ENCODE results near the gene PKM. TPM values are rescaled to one million over a fixed set of nuclear protein-coding genes. Genes with fewer than 3 reads are reported as not detected.

The PKM gene
- total and polyA plus RNA-seq, 9 of the 15 experiments (the other 6 are each of a cell fraction or from before 2014, with no cell fraction given), result 140 to 825 (median 383) TPM

DNA sequence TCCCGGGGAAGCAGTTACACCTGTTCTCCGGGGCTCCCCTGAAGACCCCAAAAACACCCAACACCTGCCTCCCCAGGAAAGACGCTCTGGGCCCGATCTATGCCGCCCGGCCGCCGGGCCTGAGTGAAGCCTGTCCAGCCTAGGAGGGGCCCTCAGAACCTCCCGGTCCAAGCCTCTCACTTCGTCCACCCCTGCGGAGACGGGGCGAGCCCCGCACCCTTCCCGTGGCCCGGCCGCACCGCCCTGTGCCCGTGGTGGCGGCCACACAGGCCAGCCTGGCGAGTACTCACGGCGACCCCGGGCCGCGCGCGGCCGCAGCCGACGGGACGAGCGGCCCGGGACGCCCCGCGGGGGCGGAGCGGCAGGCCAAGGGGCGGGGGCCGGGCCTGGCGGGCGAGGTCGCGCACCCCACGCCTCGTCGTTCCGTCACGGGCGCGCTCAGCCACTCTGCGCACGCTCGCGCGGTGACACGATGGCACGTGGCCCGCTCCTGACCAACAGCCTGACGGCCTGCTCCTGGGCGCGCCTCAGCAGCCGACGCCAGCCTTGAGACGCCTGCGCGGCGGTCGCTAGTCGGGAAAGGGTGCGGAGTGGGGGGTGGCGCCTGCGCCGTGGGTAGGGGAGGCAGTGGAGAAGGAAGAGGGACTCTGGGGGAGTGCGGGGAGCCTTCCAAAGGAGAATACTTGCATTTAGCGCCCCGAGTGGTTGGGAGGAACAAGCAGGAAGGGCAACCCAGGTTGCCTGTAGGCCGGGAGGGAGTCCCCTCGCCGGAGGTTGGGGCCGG lies 41.4 kb upstream of the PKM start, which contains the start of gene PARP6 (continued):
- TF ChIP-seq, protein P1, sequence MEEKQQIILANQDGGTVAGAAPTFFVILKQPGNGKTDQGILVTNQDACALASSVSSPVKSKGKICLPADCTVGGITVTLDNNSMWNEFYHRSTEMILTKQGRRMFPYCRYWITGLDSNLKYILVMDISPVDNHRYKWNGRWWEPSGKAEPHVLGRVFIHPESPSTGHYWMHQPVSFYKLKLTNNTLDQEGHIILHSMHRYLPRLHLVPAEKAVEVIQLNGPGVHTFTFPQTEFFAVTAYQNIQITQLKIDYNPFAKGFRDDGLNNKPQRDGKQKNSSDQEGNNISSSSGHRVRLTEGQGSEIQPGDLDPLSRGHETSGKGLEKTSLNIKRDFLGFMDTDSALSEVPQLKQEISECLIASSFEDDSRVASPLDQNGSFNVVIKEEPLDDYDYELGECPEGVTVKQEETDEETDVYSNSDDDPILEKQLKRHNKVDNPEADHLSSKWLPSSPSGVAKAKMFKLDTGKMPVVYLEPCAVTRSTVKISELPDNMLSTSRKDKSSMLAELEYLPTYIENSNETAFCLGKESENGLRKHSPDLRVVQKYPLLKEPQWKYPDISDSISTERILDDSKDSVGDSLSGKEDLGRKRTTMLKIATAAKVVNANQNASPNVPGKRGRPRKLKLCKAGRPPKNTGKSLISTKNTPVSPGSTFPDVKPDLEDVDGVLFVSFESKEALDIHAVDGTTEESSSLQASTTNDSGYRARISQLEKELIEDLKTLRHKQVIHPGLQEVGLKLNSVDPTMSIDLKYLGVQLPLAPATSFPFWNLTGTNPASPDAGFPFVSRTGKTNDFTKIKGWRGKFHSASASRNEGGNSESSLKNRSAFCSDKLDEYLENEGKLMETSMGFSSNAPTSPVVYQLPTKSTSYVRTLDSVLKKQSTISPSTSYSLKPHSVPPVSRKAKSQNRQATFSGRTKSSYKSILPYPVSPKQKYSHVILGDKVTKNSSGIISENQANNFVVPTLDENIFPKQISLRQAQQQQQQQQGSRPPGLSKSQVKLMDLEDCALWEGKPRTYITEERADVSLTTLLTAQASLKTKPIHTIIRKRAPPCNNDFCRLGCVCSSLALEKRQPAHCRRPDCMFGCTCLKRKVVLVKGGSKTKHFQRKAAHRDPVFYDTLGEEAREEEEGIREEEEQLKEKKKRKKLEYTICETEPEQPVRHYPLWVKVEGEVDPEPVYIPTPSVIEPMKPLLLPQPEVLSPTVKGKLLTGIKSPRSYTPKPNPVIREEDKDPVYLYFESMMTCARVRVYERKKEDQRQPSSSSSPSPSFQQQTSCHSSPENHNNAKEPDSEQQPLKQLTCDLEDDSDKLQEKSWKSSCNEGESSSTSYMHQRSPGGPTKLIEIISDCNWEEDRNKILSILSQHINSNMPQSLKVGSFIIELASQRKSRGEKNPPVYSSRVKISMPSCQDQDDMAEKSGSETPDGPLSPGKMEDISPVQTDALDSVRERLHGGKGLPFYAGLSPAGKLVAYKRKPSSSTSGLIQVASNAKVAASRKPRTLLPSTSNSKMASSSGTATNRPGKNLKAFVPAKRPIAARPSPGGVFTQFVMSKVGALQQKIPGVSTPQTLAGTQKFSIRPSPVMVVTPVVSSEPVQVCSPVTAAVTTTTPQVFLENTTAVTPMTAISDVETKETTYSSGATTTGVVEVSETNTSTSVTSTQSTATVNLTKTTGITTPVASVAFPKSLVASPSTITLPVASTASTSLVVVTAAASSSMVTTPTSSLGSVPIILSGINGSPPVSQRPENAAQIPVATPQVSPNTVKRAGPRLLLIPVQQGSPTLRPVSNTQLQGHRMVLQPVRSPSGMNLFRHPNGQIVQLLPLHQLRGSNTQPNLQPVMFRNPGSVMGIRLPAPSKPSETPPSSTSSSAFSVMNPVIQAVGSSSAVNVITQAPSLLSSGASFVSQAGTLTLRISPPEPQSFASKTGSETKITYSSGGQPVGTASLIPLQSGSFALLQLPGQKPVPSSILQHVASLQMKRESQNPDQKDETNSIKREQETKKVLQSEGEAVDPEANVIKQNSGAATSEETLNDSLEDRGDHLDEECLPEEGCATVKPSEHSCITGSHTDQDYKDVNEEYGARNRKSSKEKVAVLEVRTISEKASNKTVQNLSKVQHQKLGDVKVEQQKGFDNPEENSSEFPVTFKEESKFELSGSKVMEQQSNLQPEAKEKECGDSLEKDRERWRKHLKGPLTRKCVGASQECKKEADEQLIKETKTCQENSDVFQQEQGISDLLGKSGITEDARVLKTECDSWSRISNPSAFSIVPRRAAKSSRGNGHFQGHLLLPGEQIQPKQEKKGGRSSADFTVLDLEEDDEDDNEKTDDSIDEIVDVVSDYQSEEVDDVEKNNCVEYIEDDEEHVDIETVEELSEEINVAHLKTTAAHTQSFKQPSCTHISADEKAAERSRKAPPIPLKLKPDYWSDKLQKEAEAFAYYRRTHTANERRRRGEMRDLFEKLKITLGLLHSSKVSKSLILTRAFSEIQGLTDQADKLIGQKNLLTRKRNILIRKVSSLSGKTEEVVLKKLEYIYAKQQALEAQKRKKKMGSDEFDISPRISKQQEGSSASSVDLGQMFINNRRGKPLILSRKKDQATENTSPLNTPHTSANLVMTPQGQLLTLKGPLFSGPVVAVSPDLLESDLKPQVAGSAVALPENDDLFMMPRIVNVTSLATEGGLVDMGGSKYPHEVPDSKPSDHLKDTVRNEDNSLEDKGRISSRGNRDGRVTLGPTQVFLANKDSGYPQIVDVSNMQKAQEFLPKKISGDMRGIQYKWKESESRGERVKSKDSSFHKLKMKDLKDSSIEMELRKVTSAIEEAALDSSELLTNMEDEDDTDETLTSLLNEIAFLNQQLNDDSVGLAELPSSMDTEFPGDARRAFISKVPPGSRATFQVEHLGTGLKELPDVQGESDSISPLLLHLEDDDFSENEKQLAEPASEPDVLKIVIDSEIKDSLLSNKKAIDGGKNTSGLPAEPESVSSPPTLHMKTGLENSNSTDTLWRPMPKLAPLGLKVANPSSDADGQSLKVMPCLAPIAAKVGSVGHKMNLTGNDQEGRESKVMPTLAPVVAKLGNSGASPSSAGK (IDR thresholded peaks at IDR 0.05), result peak; percentile 97
- TF ChIP-seq, protein P2, sequence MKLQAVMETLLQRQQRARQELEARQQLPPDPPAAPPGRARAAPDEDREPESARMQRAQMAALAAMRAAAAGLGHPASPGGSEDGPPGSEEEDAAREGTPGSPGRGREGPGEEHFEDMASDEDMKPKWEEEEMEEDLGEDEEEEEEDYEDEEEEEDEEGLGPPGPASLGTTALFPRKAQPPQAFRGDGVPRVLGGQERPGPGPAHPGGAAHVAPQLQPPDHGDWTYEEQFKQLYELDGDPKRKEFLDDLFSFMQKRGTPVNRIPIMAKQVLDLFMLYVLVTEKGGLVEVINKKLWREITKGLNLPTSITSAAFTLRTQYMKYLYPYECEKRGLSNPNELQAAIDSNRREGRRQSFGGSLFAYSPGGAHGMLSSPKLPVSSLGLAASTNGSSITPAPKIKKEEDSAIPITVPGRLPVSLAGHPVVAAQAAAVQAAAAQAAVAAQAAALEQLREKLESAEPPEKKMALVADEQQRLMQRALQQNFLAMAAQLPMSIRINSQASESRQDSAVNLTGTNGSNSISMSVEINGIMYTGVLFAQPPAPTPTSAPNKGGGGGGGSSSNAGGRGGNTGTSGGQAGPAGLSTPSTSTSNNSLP (IDR thresholded peaks at IDR 0.05; ENCODE audit: borderline replicate concordance, low read depth, low read length), result no peak
- TF ChIP-seq, protein P3, sequence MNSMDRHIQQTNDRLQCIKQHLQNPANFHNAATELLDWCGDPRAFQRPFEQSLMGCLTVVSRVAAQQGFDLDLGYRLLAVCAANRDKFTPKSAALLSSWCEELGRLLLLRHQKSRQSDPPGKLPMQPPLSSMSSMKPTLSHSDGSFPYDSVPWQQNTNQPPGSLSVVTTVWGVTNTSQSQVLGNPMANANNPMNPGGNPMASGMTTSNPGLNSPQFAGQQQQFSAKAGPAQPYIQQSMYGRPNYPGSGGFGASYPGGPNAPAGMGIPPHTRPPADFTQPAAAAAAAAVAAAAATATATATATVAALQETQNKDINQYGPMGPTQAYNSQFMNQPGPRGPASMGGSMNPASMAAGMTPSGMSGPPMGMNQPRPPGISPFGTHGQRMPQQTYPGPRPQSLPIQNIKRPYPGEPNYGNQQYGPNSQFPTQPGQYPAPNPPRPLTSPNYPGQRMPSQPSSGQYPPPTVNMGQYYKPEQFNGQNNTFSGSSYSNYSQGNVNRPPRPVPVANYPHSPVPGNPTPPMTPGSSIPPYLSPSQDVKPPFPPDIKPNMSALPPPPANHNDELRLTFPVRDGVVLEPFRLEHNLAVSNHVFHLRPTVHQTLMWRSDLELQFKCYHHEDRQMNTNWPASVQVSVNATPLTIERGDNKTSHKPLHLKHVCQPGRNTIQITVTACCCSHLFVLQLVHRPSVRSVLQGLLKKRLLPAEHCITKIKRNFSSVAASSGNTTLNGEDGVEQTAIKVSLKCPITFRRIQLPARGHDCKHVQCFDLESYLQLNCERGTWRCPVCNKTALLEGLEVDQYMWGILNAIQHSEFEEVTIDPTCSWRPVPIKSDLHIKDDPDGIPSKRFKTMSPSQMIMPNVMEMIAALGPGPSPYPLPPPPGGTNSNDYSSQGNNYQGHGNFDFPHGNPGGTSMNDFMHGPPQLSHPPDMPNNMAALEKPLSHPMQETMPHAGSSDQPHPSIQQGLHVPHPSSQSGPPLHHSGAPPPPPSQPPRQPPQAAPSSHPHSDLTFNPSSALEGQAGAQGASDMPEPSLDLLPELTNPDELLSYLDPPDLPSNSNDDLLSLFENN (IDR thresholded peaks at IDR 0.05; ENCODE audit: low read depth in 2 of 2, low read length in 2 of 2), result no peak
- TF ChIP-seq GTF2A2 (tag; IDR thresholded peaks at IDR 0.05) (no peak), RB1 (IDR thresholded peaks at IDR 0.05; ENCODE audit: low read depth) (peak; percentile 64), FOXK1 (CRISPR knock-in tag; IDR thresholded peaks at IDR 0.05; ENCODE audit: borderline replicate concordance) (no peak), EP300 (IDR thresholded peaks at IDR 0.05; ENCODE audit: low read length) (peak; percentile 31; the same call in 1 of the 2 replicates), GABPA (tag; conservative IDR thresholded peaks at IDR 0.05; ENCODE audit: low read depth) (no peak), MTF1 (CRISPR knock-in tag; IDR thresholded peaks at IDR 0.05; ENCODE audit: borderline replicate concordance) (no peak)
